SK-N-SH (cell line): ENCODE measurements around the gene RAD21L1. TPM values are rescaled to one million over a fixed set of nuclear protein-coding genes. Genes with fewer than 3 reads are reported as not detected.

Experiments
- CTCF ChIA-PET: fragments of 300-600, 350-600 bp; formaldehyde crosslinking; extraction: SDS; loops from one replicate; lab custom pipeline; 2021; lab: Yijun Ruan, JAX
- POLR2A ChIA-PET: fragments of 350-600 bp; sonication (Branson Sonifier 250); formaldehyde crosslinking; extraction: SDS; loops from one replicate; lab custom pipeline; 2020; ENCODE audit warnings: antibody characterized with exemption, inconsistent platforms; lab: Yijun Ruan, JAX
- DNase-seq: peaks from one replicate; pipeline ENCODE4 v3.0.0; 2012
- H2AFZ ChIP-seq: fragments of 200-600 bp; sonication (generic); 2 replicates; pipeline ENCODE4 v1.8.1; 2016; ENCODE audit warnings: antibody characterized with exemption, mild to moderate bottlenecking, low read depth
- H3F3A ChIP-seq: fragments of 200-600 bp; sonication (generic); replicated peaks from 2 replicates; pipeline ENCODE3; 2016; ENCODE audit warnings: antibody characterized with exemption, mild to moderate bottlenecking; ENCODE audit not compliant: insufficient read depth
- H3K27ac ChIP-seq, 2 experiments: fragments of 200-500 bp in 1 of 2; fragments of 200-600 bp in 1 of 2; sonication (Bioruptor generic) in 1 of 2; sonication (generic), shearing (Covaris generic) in 1 of 2; 2 replicates each; pipeline versions ENCODE4 v1.5.1 to v1.6.1; 2014 to 2016; ENCODE audit warnings: low read depth in 2 of 2, inconsistent platforms in 1 of 2, low read length in 1 of 2, mild to moderate bottlenecking in 1 of 2, mixed read lengths in 1 of 2
- H3K27me3 ChIP-seq: fragments of 200-600 bp; sonication (generic), shearing (Covaris generic); 2 replicates; pipeline ENCODE4 v1.6.1; 2016; ENCODE audit warnings: mixed run types; ENCODE audit not compliant: insufficient read depth
- H3K36me3 ChIP-seq, 2 experiments: fragments of 200-500 bp in 1 of 2; fragments of 200-600 bp in 1 of 2; sonication (Bioruptor generic) in 1 of 2; sonication (generic) in 1 of 2; replicated peaks in 1 of 2; 2 replicates each; pipeline versions ENCODE3 to v1.5.1; 2014 to 2016; ENCODE audit warnings: low read length in 1 of 2, mild to moderate bottlenecking in 1 of 2; ENCODE audit not compliant: insufficient read depth in 2 of 2, control insufficient read depth in 1 of 2
- H3K4me1 ChIP-seq, 2 experiments: fragments of 200-500 bp in 1 of 2; fragments of 200-600 bp in 1 of 2; sonication (Bioruptor generic) in 1 of 2; sonication (generic), shearing (Covaris generic) in 1 of 2; 2 replicates each; pipeline versions ENCODE4 v1.5.1 to v1.6.1; 2014 to 2016; ENCODE audit warnings: low read depth in 1 of 2, low read length in 1 of 2, mixed run types in 1 of 2; ENCODE audit not compliant: insufficient read depth in 2 of 2, control insufficient read depth in 1 of 2
- H3K4me2 ChIP-seq: fragments of 200-600 bp; sonication (generic), shearing (Covaris generic); 2 replicates; pipeline ENCODE4 v1.6.1; 2017; ENCODE audit warnings: mixed run types
- H3K4me3 ChIP-seq, 2 experiments: fragments of 200-500 bp in 1 of 2; fragments of 200-600 bp in 1 of 2; sonication (Bioruptor generic) in 1 of 2; sonication (generic), shearing (Covaris generic) in 1 of 2; 2 replicates each; pipeline versions ENCODE4 v1.5.1 to v1.8.1; 2014 to 2016; ENCODE audit warnings: low read depth in 2 of 2, inconsistent platforms in 1 of 2, low read length in 1 of 2, mild to moderate bottlenecking in 1 of 2, mixed read lengths in 1 of 2, moderate library complexity in 1 of 2
- H3K79me2 ChIP-seq: fragments of 200-600 bp; sonication (generic); 2 replicates; pipeline ENCODE4 v1.8.1; 2017; ENCODE audit warnings: mild to moderate bottlenecking; ENCODE audit not compliant: insufficient read depth
- H3K9ac ChIP-seq: fragments of 200-600 bp; sonication (generic); 2 replicates; pipeline ENCODE4 v1.6.1; 2017; ENCODE audit warnings: mixed run types
- H3K9me2 ChIP-seq: fragments of 200-600 bp; sonication (generic); 2 replicates; pipeline ENCODE4 v1.6.1; 2017; ENCODE audit warnings: mixed run types
- H3K9me3 ChIP-seq: fragments of 200-600 bp; sonication (generic); 2 replicates; pipeline ENCODE4 v1.6.1; 2017; ENCODE audit warnings: mixed run types, mild to moderate bottlenecking, moderate library complexity
- H4K20me1 ChIP-seq: fragments of 200-600 bp; sonication (generic); 2 replicates; pipeline ENCODE4 v1.6.1; 2017; ENCODE audit warnings: mild to moderate bottlenecking, mixed run types; ENCODE audit not compliant: insufficient read depth
- FOSL2 ChIP-seq: IDR thresholded peaks from 2 replicates; pipeline ENCODE4 v1.4.0; 2012; ENCODE audit warnings: low read depth, mild to moderate bottlenecking, moderate library complexity, borderline replicate concordance
- FOXM1 ChIP-seq: IDR thresholded peaks from 2 replicates; pipeline ENCODE4 v1.4.0; 2012; ENCODE audit warnings: low read depth, mild to moderate bottlenecking
- GABPA ChIP-seq: IDR thresholded peaks from 2 replicates; pipeline ENCODE4 v1.4.0; 2012; ENCODE audit warnings: low read depth, mild to moderate bottlenecking
- IRF3 ChIP-seq: fragments of 150-350 bp; IDR thresholded peaks from 2 replicates; pipeline ENCODE4 v1.6.1; 2016; ENCODE audit warnings: mild to moderate bottlenecking, low read depth, low read length
- MAX ChIP-seq: IDR thresholded peaks from 2 replicates; pipeline ENCODE4 v1.4.0; 2012; ENCODE audit warnings: low read depth
- NRF1 ChIP-seq: IDR thresholded peaks from 2 replicates; pipeline ENCODE4 v1.6.1; 2012; ENCODE audit warnings: low read depth, mild to moderate bottlenecking, low read length
- RAD21 ChIP-seq: IDR thresholded peaks from 2 replicates; pipeline ENCODE4 v1.6.1; 2012; ENCODE audit warnings: mild to moderate bottlenecking, low read length
- RFX5 ChIP-seq: IDR thresholded peaks from 2 replicates; pipeline ENCODE4 v1.6.1; 2012; ENCODE audit warnings: mild to moderate bottlenecking, improper control_type of control experiment, low read length
- RXRA ChIP-seq: IDR thresholded peaks from 2 replicates; pipeline ENCODE4 v1.4.0; 2012; ENCODE audit warnings: low read depth, mild to moderate bottlenecking, borderline replicate concordance
- SIN3A ChIP-seq: IDR thresholded peaks from 2 replicates; pipeline ENCODE4 v1.6.1; 2012; ENCODE audit warnings: low read depth, mild to moderate bottlenecking, low read length, moderate library complexity, borderline replicate concordance
- TEAD4 ChIP-seq: IDR thresholded peaks from 2 replicates; pipeline ENCODE4 v1.4.0; 2012; ENCODE audit warnings: mild to moderate bottlenecking, borderline replicate concordance; ENCODE audit not compliant: insufficient read depth
- WGBS: methylation state at CpG from one replicate; pipeline ENCODE4 v1.1.6; 2017; ENCODE audit warnings: low lambda C conversion rate; 5-methylcytosine and 5-hydroxymethylcytosine counted together
- polyA plus RNA-seq, 3 experiments: library from polyadenylated mRNA; depleted of rRNA; stranded (reverse); fragments of >200 nt; gene quantifications; 2 replicates each; pipeline ENCODE4 v1.2.3, GENCODE V29; 2012
- TF ChIP-seq, protein P1 (sequence below): IDR thresholded peaks from 2 replicates; pipeline ENCODE4 v1.6.1; 2012; ENCODE audit warnings: mild to moderate bottlenecking, low read depth, low read length, moderate library complexity

RAD21L1 gene
- polyA plus RNA-seq, 1 of the 3 experiments (the other 2 are of a cell fraction) = 0.03 TPM

DNA sequence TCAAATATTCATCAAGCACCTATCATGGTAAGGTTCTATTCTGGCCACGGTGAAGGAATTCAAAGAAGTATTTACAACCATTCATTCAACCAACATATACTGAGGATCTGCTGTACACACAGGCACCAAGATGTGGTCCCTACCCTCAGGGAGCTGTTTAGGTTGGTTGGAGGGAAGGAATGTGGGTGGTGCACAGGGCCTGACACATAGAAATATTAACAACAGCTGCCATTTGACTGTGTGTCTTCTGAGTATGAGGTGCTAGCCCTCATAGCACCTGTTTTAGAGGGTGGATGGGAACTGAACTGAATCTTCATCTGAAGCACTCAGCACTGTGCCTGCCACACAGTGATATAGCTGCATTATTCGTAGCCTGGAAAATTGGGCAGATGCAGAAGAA is 47.5 kb downstream of the RAD21L1 start:
- H3K9me2 ChIP-seq = no peaks in the 10 kb centered on the region
- H3K27ac ChIP-seq = no peak overlapping the region
- H3K9ac ChIP-seq = no peak overlapping the region
- no peaks in the 10 kb centered on the region for H3K27me3 ChIP-seq
- CTCF ChIA-PET = interaction anchor here (2.5 kb wide), 1 partner anchor 10 kb away, joined by 7 read pairs; no protein-coding TSS in a partner anchor
- POLR2A ChIA-PET = no interaction called here
- H3K9me3 ChIP-seq = no peaks in the 10 kb centered on the region
- no peak overlapping the region for H3K4me3 ChIP-seq
- 87% methylated on average over 2 of the region's 2 CpGs for WGBS
- H3K36me3 ChIP-seq = peaks cover 0 to 4% of the 10 kb centered on the region in 2 experiments
- H4K20me1 ChIP-seq = no peaks in the 10 kb centered on the region
- no peak for DNase-seq
- H2AFZ ChIP-seq = no peak overlapping the region
- TF ChIP-seq RXRA = no peak
- TF ChIP-seq IRF3 = no peak
- no peak for TF ChIP-seq FOSL2
- no peak for TF ChIP-seq FOXM1
- no peak for TF ChIP-seq NRF1
- TF ChIP-seq, protein P1, sequence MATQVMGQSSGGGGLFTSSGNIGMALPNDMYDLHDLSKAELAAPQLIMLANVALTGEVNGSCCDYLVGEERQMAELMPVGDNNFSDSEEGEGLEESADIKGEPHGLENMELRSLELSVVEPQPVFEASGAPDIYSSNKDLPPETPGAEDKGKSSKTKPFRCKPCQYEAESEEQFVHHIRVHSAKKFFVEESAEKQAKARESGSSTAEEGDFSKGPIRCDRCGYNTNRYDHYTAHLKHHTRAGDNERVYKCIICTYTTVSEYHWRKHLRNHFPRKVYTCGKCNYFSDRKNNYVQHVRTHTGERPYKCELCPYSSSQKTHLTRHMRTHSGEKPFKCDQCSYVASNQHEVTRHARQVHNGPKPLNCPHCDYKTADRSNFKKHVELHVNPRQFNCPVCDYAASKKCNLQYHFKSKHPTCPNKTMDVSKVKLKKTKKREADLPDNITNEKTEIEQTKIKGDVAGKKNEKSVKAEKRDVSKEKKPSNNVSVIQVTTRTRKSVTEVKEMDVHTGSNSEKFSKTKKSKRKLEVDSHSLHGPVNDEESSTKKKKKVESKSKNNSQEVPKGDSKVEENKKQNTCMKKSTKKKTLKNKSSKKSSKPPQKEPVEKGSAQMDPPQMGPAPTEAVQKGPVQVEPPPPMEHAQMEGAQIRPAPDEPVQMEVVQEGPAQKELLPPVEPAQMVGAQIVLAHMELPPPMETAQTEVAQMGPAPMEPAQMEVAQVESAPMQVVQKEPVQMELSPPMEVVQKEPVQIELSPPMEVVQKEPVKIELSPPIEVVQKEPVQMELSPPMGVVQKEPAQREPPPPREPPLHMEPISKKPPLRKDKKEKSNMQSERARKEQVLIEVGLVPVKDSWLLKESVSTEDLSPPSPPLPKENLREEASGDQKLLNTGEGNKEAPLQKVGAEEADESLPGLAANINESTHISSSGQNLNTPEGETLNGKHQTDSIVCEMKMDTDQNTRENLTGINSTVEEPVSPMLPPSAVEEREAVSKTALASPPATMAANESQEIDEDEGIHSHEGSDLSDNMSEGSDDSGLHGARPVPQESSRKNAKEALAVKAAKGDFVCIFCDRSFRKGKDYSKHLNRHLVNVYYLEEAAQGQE = no peak
- no peak for TF ChIP-seq TEAD4
- no peak for TF ChIP-seq SIN3A
- no peak for TF ChIP-seq RAD21
- TF ChIP-seq MAX = no peak
- TF ChIP-seq GABPA = no peak
- TF ChIP-seq RFX5 = no peak
- peaks cover 0 to 12% of the 10 kb centered on the region in 2 experiments; a peak in 1 of 4 replicates for H3K4me1 ChIP-seq
- H3F3A ChIP-seq = no peaks in the 10 kb centered on the region
- no peak overlapping the region for H3K4me2 ChIP-seq
- no peaks in the 10 kb centered on the region for H3K79me2 ChIP-seq
